ENCODE data around the gene GNA14. TPM values are rescaled to one million over a fixed set of nuclear protein-coding genes. Genes with fewer than 3 reads are reported as not detected.

Gene GNA14
- total RNA-seq, 8 experiments from 2014 or later = 0.16 to 0.79 (median 0.46) TPM; not detected in 1

DNA sequence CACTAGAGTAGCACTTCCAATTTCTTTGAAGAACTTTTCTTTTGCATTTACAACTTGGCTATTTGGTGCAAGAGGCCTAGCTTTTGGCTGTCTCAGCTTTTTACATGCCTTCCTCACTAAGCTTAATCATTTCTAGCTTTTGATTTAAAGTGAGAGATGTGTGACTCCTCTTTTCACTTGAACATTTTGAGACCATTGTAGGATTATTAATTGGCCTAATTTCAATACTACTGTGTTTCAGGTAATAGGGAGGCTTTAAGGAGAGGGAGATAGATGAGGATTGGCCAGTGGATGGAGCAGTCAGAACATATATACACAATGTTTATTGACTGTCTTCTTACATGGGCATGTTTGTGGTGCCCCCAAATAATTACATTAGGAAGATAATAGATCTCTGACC is 161.7 kb downstream of the GNA14 start:
- no peak for ATAC-seq (replicated peaks in 6 of 8)
- no peaks in the 10 kb centered on the region for H3K4me1 ChIP-seq (replicated peaks in 1 of 2)
- H3K4me3 ChIP-seq = no peak overlapping the region
- H3K27ac ChIP-seq = no peak overlapping the region
- in situ Hi-C loops (cut with MboI; ENCODE audit: low pct_unique_long_range_greater_than_20kb in 2 of 9, low sequenced_read_pairs in 9 of 9, unreplicated experiment in 9 of 9) = no loop called here

DNA sequence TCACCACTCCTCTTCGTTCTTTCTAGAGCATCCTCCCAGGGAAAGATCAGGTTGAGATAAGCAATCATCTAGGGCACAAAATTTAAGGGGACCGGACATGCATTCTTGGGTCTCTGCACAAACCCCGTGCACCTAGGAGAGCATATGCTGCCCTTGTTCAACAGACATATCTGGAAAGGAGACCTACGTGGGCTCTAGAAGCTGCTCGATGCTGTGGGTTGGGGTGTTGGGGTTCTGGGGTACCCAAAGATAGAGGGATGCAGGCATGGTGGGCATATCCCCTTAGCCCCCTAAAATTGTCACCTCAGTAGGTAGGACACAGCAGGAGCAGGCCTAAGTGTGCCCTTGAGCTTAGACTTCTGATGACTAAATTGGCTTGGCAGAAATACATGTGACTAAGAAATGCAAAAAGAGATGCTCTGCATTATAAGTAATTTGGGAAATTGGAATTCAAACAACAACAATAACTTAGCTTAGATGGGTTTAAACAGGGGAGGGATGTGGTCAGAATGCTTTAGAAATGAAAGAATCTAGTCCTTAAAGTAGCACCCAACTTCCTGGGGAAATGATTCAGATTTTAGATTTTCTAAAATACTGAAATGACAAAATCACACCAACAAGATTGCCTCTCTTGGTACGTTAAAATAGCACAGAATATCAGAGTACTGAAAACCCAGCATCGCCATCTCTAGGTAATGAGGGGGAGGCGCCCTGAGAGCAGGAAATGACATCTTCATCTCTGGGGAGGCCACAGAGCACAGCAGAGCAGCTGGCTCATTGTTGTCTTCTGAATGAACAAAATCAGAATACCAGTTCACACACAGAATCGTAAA is 172.3 kb downstream of the GNA14 start:
- 0 to 97% (median 55%) methylated on average over 1 to 7 of the region's 9 CpGs for WGBS, 10 experiments
- Histone ChIP-seq H3K4me1 (replicated peaks in 1 of 2) (peaks cover 3 to 4% of the 10 kb centered on the region in 2 donors), H3K27ac (no peak overlapping the region), H3K4me3 (no peak overlapping the region)
- ATAC-seq (replicated peaks in 6 of 8) = peak; percentile 47 to 95 (median 81)
- in situ Hi-C loops (cut with MboI; ENCODE audit: low pct_unique_long_range_greater_than_20kb in 2 of 9, low sequenced_read_pairs in 9 of 9, unreplicated experiment in 9 of 9) = no loop called here

DNA sequence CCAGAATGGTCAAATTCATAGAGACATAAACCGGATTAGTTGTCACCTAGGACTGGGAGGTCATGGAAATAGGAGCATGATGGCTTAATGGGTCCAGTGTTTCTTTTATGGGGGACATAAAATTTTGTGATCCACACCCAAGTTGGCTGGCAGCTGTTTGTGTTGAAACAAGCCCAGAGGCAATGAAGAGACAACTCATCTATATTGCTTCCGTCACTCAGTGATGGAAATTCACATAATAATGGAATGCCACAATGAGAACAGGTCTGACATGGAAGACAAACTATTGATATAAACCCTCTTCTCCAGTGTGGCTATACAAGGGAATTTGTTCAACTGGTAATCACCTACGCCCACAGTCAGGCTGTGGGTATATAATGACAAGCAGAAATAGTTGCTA is 173.2 kb downstream of the GNA14 start:
- peak in 1 of 8 experiments; percentile 14 for ATAC-seq (replicated peaks in 6 of 8)
- H3K27ac ChIP-seq = no peak overlapping the region
- in situ Hi-C loops (cut with MboI; ENCODE audit: low pct_unique_long_range_greater_than_20kb in 2 of 9, low sequenced_read_pairs in 9 of 9, unreplicated experiment in 9 of 9) = loop anchor here in 2 of 9 experiments (25.0 kb wide), 1 partner anchor 262 kb away; no protein-coding TSS in a partner anchor
- WGBS, 10 experiments = 26 to 100% (median 81%) methylated on average over 1 to 3 of the region's 3 CpGs
- H3K4me1 ChIP-seq (replicated peaks in 1 of 2) = peaks cover 3 to 4% of the 10 kb centered on the region in 2 donors
- no peak overlapping the region for H3K4me3 ChIP-seq

DNA sequence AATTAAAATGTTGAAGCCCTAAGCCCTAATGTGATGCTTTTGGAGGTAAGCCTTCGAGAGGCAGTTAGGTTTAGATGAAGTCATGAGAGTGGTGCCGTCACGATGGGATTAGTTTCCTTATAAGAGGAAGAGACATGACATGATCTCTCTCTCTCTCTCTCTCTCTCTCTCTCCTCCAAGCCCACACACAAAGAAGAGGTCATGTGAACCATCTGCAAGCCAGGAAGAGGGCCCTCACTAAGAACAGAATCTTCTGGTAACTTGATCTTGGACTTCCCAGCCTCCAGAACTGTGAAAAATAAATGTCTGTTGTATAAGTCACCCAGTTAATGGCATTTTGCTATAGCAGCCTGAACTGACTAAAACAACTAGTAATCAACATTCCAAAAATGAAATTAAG is 175.5 kb downstream of the GNA14 start:
- WGBS, 10 experiments = 63 to 93% (median 75%) methylated on average over 2 to 3 of the region's 3 CpGs; no CpG with 5 or more reads in 5 of the 10 experiments
- in situ Hi-C loops (cut with MboI; ENCODE audit: low pct_unique_long_range_greater_than_20kb in 2 of 9, low sequenced_read_pairs in 9 of 9, unreplicated experiment in 9 of 9) = loop anchor here in 2 of 9 experiments (25.0 kb wide), 1 partner anchor 265 kb away; no protein-coding TSS in a partner anchor
- H3K4me3 ChIP-seq = no peak overlapping the region
- ATAC-seq (replicated peaks in 6 of 8) = no peak
- no peak overlapping the region for H3K27ac ChIP-seq
- H3K4me1 ChIP-seq (replicated peaks in 1 of 2) = peaks cover 3 to 4% of the 10 kb centered on the region in 2 donors

DNA sequence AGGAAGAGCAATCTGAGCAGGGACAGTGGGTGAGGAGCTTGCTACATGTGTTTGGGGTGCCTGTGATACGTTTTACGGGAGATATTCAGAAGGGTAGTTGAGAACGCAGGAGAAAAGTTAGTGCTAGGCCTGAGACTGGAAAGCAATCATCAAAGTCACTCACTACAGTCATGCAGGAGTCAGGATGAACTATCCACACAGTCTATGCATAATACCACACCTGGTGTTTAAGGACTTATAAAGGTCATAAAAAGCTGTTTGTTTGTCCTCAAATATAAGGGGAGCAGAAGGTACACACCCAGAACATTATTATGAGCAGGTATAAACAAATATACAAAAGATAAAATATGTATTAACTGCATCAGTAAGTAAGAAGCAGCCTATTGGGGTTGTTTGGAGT is 176.6 kb downstream of the GNA14 start:
- in situ Hi-C loops (cut with MboI; ENCODE audit: low pct_unique_long_range_greater_than_20kb in 2 of 9, low sequenced_read_pairs in 9 of 9, unreplicated experiment in 9 of 9) = loop anchor here in 2 of 9 experiments (25.0 kb wide), 1 partner anchor 266 kb away; no protein-coding TSS in a partner anchor
- 78 to 100% (median 94%) methylated on average over 1 to 3 of the region's 3 CpGs; no CpG with 5 or more reads in 2 of the 10 experiments for WGBS, 10 experiments
- ATAC-seq (replicated peaks in 6 of 8) = no peak

DNA sequence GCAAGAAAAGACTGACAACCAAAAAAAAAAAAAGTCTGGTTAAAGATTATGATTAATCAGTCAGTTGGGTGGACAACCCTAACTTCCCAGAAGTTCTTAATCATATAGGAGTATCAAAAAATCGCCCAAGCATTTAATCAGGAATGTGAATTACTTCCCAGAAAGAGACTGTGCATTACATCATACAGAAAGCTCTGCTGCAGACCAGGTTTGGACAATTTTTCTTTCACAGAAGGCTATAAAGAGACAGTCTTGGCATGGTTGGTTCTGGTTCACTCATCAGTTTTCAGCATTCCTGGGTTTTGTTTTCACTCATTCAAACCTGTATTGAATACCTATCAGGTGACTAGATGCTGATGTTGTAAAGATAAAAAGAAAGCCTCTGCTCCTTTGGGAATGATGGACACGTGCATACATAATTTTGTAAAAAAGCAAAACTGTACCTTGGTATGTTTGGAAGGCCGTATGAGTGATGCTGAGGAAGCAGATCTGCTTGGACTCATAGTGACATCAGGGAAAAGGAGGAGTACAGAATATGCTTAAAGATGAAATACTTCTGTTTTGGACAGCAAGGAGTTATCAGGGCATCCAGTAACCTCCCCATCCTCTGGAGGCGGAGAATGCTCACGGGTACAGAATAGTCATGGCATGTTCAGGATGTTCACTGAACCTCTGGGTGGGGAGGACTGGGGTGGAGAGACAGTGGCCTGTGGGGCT is 178.4 kb downstream of the GNA14 start:
- 13 to 83% (median 52%) methylated on average over 1 to 5 of the region's 5 CpGs for WGBS, 10 experiments
- Histone ChIP-seq H3K4me3 (no peak overlapping the region), H3K27ac (no peak overlapping the region), H3K4me1 (replicated peaks in 1 of 2) (no peaks in the 10 kb centered on the region)
- in situ Hi-C loops (cut with MboI; ENCODE audit: low pct_unique_long_range_greater_than_20kb in 2 of 9, low sequenced_read_pairs in 9 of 9, unreplicated experiment in 9 of 9) = loop anchor here in 2 of 9 experiments (25.0 kb wide), 1 partner anchor 268 kb away; no protein-coding TSS in a partner anchor
- peak in 5 of 8 experiments; percentile 36 to 70 (median 46) for ATAC-seq (replicated peaks in 6 of 8)

More for the DNA sequence above, 176.6 kb downstream of the GNA14 start:
- Histone ChIP-seq H3K4me3 (no peak overlapping the region), H3K4me1 (replicated peaks in 1 of 2) (peaks cover 0 to 3% of the 10 kb centered on the region in 2 donors), H3K27ac (no peak overlapping the region)

- H3K4me1 ChIP-seq (replicated peaks in 1 of 2) = no peaks in the 10 kb centered on the region
- in situ Hi-C loops (cut with MboI; ENCODE audit: low pct_unique_long_range_greater_than_20kb in 2 of 9, low sequenced_read_pairs in 9 of 9, unreplicated experiment in 9 of 9) = loop anchor here in 2 of 9 experiments (25.0 kb wide), 1 partner anchor 273 kb away; no protein-coding TSS in a partner anchor
- ATAC-seq (replicated peaks in 6 of 8) = no peak
- H3K4me3 ChIP-seq = no peak overlapping the region
- H3K27ac ChIP-seq = no peak overlapping the region
- WGBS, 10 experiments = 70 to 100% (median 87%) methylated on average over 2 to 3 of the region's 3 CpGs; no CpG with 5 or more reads in 1 of the 10 experiments
These were observed 183.5 kb downstream of the GNA14 start for GRCh38 chr9:77464661-77465060.

- no peak for ATAC-seq (replicated peaks in 6 of 8)
- in situ Hi-C loops (cut with MboI; ENCODE audit: low pct_unique_long_range_greater_than_20kb in 2 of 9, low sequenced_read_pairs in 9 of 9, unreplicated experiment in 9 of 9) = loop anchor here in 2 of 9 experiments (25.0 kb wide), 1 partner anchor 274 kb away; no protein-coding TSS in a partner anchor
- Histone ChIP-seq H3K4me3 (no peak overlapping the region), H3K27ac (no peak overlapping the region), H3K4me1 (replicated peaks in 1 of 2) (no peaks in the 10 kb centered on the region)
- 30 to 88% (median 57%) methylated on average over 1 to 3 of the region's 3 CpGs; no CpG with 5 or more reads in 3 of the 10 experiments for WGBS, 10 experiments
These were observed 185.0 kb downstream of the GNA14 start for GRCh38 chr9:77463151-77463550.

DNA sequence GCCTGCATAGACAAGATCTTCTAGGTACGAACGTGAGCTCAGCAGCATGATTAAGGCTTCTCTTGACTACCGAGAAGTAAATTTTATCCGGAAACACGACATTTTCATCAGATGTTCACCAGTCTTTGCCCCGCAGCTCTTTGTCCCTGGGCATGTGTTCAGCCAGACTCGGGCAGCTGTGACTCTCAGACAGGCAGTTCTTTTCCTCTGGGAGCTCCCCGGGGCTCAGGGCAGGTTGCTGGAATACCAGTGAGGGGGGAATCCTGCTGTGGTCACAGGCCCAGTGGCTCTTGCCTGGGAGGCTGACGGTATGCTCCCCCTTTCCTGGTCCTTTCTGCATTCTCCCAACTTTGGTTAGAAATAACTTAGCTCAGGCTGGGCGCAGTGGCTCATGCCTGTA is 186.1 kb downstream of the GNA14 start:
- WGBS, 10 experiments = 64 to 100% (median 81%) methylated on average over 1 to 8 of the region's 10 CpGs; no CpG with 5 or more reads in 3 of the 10 experiments
- Histone ChIP-seq H3K4me3 (no peak overlapping the region), H3K4me1 (replicated peaks in 1 of 2) (no peaks in the 10 kb centered on the region), H3K27ac (no peak overlapping the region)
- in situ Hi-C loops (cut with MboI; ENCODE audit: low pct_unique_long_range_greater_than_20kb in 2 of 9, low sequenced_read_pairs in 9 of 9, unreplicated experiment in 9 of 9) = loop anchor here in 2 of 9 experiments (25.0 kb wide), 1 partner anchor 275 kb away; no protein-coding TSS in a partner anchor
- ATAC-seq (replicated peaks in 6 of 8) = no peak

DNA sequence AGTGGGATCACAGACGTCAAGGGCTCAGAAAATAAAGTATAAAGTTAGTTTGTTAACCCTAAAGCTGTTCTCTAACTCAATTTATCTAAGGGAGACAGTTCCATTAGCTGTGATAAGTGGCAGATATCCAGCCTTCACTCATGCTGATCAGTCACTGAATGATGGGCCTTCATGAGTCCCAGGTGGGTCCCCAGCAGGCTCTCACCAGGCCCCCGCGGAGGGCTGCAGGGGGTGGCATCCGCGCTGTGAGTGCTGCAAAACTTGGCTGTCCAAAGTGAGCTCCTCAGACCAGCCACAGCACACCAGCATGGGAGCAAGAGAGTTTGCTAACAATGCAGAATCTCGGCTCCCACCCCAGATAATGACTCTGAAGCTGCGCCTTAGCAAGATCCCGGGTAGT is 187.2 kb downstream of the GNA14 start:
- in situ Hi-C loops (cut with MboI; ENCODE audit: low pct_unique_long_range_greater_than_20kb in 2 of 9, low sequenced_read_pairs in 9 of 9, unreplicated experiment in 9 of 9) = loop anchor here in 2 of 9 experiments (25.0 kb wide), 1 partner anchor 276 kb away; no protein-coding TSS in a partner anchor
- no peak overlapping the region for H3K4me3 ChIP-seq
- 0 to 92% (median 58%) methylated on average over 1 to 6 of the region's 8 CpGs; no CpG with 5 or more reads in 1 of the 10 experiments for WGBS, 10 experiments
- ATAC-seq (replicated peaks in 6 of 8) = no peak
- no peaks in the 10 kb centered on the region for H3K4me1 ChIP-seq (replicated peaks in 1 of 2)
- H3K27ac ChIP-seq = no peak overlapping the region

- peak in 7 of 8 experiments; percentile 45 to 83 (median 53) for ATAC-seq (replicated peaks in 6 of 8)
- no peaks in the 10 kb centered on the region for H3K4me1 ChIP-seq (replicated peaks in 1 of 2)
- in situ Hi-C loops (cut with MboI; ENCODE audit: low pct_unique_long_range_greater_than_20kb in 2 of 9, low sequenced_read_pairs in 9 of 9, unreplicated experiment in 9 of 9) = loop anchor here in 2 of 9 experiments (25.0 kb wide), 1 partner anchor 279 kb away; no protein-coding TSS in a partner anchor
- 8 to 100% (median 67%) methylated on average over 1 to 13 of the region's 15 CpGs for WGBS, 10 experiments
- no peak overlapping the region for H3K27ac ChIP-seq
- no peak overlapping the region for H3K4me3 ChIP-seq
These were observed 190.1 kb downstream of the GNA14 start for GRCh38 chr9:77457916-77458592.

DNA sequence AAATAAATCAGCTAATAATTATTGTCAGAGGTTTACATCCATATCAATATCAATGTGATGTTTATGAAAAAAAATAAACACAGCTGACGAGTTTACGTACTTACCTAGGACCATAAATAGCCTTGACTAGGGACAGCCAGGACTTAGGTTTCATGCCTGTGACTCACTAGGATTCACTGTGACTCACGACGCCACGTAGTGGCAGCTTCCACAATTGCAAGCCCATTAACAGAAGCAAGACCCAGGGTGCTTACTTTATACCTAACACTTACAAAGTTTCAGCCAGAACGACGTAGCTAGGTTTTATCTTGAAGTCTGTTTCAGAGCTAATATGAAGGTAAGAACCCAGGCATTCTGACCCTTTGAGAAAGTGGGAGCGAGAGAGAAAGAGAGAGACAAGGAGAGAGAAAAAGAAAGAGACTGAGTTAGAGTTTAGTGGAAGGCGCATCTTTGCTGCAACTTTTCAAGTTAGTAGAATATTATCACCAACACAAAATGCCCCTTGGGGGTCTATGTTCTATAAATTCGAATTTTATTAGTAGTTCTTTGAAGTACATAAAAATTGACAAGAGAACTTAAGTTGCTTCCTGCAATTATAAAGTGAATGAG is 191.2 kb downstream of the GNA14 start:
- peak; percentile 42 to 88 (median 66) for ATAC-seq (replicated peaks in 6 of 8)
- no peaks in the 10 kb centered on the region for H3K4me1 ChIP-seq (replicated peaks in 1 of 2)
- WGBS, 10 experiments = 0 to 50% (median 18%) methylated on average over 1 to 10 of the region's 10 CpGs
- no peak overlapping the region for H3K4me3 ChIP-seq
- in situ Hi-C loops (cut with MboI; ENCODE audit: low pct_unique_long_range_greater_than_20kb in 2 of 9, low sequenced_read_pairs in 9 of 9, unreplicated experiment in 9 of 9) = loop anchor here in 2 of 9 experiments (25.0 kb wide), 1 partner anchor 280 kb away; no protein-coding TSS in a partner anchor
- no peak overlapping the region for H3K27ac ChIP-seq

Measured in motor neuron (in vitro differentiated cells).